Measurements from ENCODE around the gene LAMP1. TPM values are rescaled to one million over a fixed set of nuclear protein-coding genes. Genes with fewer than 3 reads are reported as not detected.

Gene LAMP1
- total RNA-seq, 1 donor from 2014 or later = 210 TPM

DNA sequence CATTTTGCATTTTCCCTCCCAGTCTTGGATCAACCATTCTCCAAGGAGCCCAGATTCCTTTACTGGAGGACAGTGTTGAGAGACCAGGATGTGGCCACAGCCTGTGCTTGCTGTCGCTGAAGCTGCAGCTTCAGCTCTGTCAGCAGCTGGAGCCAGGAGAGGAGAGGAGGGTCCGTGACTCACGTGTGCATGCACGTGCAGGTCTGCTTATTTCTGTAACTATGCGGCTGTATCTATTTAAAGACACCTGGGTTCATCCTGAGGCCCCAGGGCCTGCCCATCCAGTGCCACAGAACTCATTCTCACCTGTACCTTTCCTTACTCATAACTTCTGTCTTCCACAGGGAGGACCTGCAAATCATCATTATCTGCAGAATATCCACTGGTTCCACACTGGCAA, 8.2 kb upstream of the LAMP1 start:
- Mint-ChIP-seq H3K27ac (ENCODE audit: unreplicated experiment) (no peak overlapping the region), H3K9me3 (ENCODE audit: unreplicated experiment) (no peaks in the 10 kb centered on the region), H3K27me3 (ENCODE audit: unreplicated experiment) (no peaks in the 10 kb centered on the region), H3K4me3 (ENCODE audit: unreplicated experiment) (no peak overlapping the region), H3K4me1 (ENCODE audit: unreplicated experiment) (peaks cover 8% of the 10 kb centered on the region), H3K36me3 (ENCODE audit: low read depth, unreplicated experiment) (peaks cover 7% of the 10 kb centered on the region)
- DNase-seq (ENCODE audit: low spot score) = no peak
- TF ChIP-seq, protein P1, sequence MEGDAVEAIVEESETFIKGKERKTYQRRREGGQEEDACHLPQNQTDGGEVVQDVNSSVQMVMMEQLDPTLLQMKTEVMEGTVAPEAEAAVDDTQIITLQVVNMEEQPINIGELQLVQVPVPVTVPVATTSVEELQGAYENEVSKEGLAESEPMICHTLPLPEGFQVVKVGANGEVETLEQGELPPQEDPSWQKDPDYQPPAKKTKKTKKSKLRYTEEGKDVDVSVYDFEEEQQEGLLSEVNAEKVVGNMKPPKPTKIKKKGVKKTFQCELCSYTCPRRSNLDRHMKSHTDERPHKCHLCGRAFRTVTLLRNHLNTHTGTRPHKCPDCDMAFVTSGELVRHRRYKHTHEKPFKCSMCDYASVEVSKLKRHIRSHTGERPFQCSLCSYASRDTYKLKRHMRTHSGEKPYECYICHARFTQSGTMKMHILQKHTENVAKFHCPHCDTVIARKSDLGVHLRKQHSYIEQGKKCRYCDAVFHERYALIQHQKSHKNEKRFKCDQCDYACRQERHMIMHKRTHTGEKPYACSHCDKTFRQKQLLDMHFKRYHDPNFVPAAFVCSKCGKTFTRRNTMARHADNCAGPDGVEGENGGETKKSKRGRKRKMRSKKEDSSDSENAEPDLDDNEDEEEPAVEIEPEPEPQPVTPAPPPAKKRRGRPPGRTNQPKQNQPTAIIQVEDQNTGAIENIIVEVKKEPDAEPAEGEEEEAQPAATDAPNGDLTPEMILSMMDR (IDR thresholded peaks at IDR 0.05; ENCODE audit: unreplicated experiment) = no peak

DNA sequence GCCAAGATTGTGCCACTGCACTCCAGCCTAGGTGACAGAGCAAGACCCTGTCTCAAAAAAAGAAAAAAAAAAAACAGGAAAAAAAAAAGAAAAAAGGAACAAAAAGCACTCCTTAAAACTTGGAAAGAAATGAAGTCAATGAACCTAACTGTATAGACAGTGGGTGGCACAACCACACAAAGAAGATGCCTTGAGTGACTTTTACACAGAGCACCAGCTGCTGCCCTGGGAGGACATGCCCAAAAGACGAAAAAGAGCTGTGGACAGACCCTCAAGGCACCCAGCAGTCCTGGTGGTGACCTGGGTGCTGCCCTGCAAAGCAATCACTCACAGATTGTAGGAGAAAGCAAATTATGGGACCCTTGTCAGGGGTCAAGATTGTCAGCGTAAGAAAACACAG, 5.9 kb upstream of the LAMP1 start:
- TF ChIP-seq, protein P1 (IDR thresholded peaks at IDR 0.05; ENCODE audit: unreplicated experiment) = no peak
- no peak overlapping the region for H3K4me3 Mint-ChIP-seq (ENCODE audit: unreplicated experiment)
- DNase-seq (ENCODE audit: low spot score) = no peak
- peaks cover 7% of the 10 kb centered on the region for H3K36me3 Mint-ChIP-seq (ENCODE audit: low read depth, unreplicated experiment)
- no peaks in the 10 kb centered on the region for H3K9me3 Mint-ChIP-seq (ENCODE audit: unreplicated experiment)
- peaks cover 7% of the 10 kb centered on the region for H3K27me3 Mint-ChIP-seq (ENCODE audit: unreplicated experiment)
- peaks cover 11% of the 10 kb centered on the region for H3K4me1 Mint-ChIP-seq (ENCODE audit: unreplicated experiment)
- no peak overlapping the region for H3K27ac Mint-ChIP-seq (ENCODE audit: unreplicated experiment)

DNA sequence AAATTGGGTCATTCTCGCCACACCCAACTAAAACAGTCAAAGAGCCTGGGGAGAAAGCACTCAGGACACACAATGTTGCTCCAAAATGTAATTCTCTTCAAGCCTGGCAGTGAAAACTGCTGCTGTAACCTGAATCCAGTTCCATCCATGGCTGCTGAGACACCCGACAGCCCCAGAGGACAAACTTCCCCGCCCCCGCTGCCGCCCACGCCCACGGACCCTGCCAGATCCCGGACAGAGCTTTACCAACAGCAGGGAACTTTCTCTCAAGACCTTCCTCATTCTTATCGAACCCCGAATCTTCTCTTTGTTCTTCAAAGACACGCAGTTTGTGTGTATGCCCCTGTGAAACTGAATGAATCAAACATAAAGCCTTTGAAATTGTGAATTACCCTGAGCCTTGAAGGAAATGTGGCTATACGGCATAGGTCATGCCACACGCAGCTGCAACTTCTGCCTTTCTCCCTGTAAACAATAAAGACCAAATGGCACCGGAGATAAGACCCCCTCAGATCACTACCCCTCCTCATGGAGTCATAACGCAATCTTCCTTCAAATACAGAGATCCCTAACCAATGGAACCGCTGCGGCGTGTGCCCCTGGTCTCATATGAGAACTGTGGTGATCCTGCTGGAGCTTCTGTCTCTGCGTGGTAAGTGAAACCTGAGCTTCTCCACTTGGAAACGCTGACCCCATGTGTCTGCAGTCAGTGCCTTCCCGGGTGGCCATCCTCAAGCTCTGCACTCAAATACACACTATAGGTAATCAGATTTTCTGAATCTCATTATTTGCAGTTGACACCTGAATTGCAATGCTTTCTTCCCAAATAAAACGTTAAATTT, 4.8 kb upstream of the LAMP1 start:
- Mint-ChIP-seq H3K27me3 (ENCODE audit: unreplicated experiment) (peaks cover 15% of the 10 kb centered on the region), H3K4me3 (ENCODE audit: unreplicated experiment) (peak overlapping the region; percentile 81), H3K4me1 (ENCODE audit: unreplicated experiment) (peaks cover 16% of the 10 kb centered on the region), H3K36me3 (ENCODE audit: low read depth, unreplicated experiment) (peaks cover 12% of the 10 kb centered on the region), H3K27ac (ENCODE audit: unreplicated experiment) (peak overlapping the region; percentile 54), H3K9me3 (ENCODE audit: unreplicated experiment) (no peaks in the 10 kb centered on the region)
- TF ChIP-seq, protein P1 (IDR thresholded peaks at IDR 0.05; ENCODE audit: unreplicated experiment) = no peak
- peak; percentile 25 for DNase-seq (ENCODE audit: low spot score)

DNA sequence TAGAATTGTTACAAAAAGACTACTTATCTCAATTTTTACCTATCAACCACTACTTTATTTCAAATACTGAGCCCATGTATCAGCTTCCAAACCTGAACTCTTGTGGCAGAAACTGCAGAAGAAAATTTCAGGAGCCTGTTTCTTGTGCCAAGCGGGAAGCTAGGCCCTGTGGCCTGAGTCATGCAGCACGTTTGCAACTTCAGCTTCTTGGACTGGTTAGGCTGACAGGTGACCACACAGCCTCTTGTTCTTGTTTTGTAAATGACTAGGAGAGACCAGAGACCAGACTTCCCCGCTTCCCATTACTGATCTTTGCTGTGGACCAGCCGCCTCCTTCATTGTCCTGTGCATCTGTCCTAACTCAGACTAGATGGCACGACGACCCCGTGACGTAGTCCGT, 3.4 kb upstream of the LAMP1 start:
- Mint-ChIP-seq H3K4me1 (ENCODE audit: unreplicated experiment) (peaks cover 29% of the 10 kb centered on the region), H3K27ac (ENCODE audit: unreplicated experiment) (no peak overlapping the region), H3K4me3 (ENCODE audit: unreplicated experiment) (no peak overlapping the region), H3K27me3 (ENCODE audit: unreplicated experiment) (peaks cover 26% of the 10 kb centered on the region), H3K36me3 (ENCODE audit: low read depth, unreplicated experiment) (peaks cover 23% of the 10 kb centered on the region), H3K9me3 (ENCODE audit: unreplicated experiment) (no peaks in the 10 kb centered on the region)
- TF ChIP-seq, protein P1 (IDR thresholded peaks at IDR 0.05; ENCODE audit: unreplicated experiment) = no peak
- no peak for DNase-seq (ENCODE audit: low spot score)

DNA sequence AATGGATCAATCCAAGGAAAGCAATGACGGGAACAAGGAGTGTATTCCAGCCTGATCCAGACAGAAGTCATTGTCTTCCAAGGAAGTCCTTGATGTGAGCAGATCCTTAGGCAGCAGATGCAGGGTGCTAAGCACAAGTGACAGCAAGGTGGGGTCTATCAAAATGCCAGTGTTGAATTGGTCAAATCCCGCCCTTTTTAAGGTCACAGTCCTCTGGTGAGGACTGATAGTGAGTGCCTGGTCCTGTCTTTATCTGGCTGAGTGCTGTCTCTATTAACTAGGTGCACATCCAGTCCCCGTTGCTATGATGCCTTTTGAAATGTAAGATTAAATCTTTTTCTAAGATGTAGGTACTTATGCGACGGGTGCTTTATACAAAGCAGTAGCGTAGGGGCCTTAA, 1.3 kb upstream of the LAMP1 start:
- Mint-ChIP-seq H3K27ac (ENCODE audit: unreplicated experiment) (no peak overlapping the region), H3K9me3 (ENCODE audit: unreplicated experiment) (no peaks in the 10 kb centered on the region), H3K4me1 (ENCODE audit: unreplicated experiment) (peaks cover 29% of the 10 kb centered on the region), H3K4me3 (ENCODE audit: unreplicated experiment) (peak overlapping the region; percentile 61), H3K27me3 (ENCODE audit: unreplicated experiment) (peaks cover 26% of the 10 kb centered on the region), H3K36me3 (ENCODE audit: low read depth, unreplicated experiment) (peaks cover 17% of the 10 kb centered on the region)
- DNase-seq (ENCODE audit: low spot score) = no peak
- TF ChIP-seq, protein P1 (IDR thresholded peaks at IDR 0.05; ENCODE audit: unreplicated experiment) = no peak

All from endothelial cell (in vitro differentiated cells).